COLO668 (cell line): ENCODE data around the gene CENPVL1.
"Not testable (repeated sequence)": the region's sequence is repeated elsewhere in the genome, so short reads cannot be mapped to it uniquely, and the experiment has no call there.

ENCODE experiments used
- DNase-seq: peaks from one replicate; lab custom pipeline; 2025; ENCODE audit not compliant: unreplicated experiment; lab: John Stamatoyannopoulos, UW

CENPVL1 gene

GRCh38 chrX:51710277-51711164 is at the start of gene CENPVL1:
TSS of gene CENPVL1 (plus strand) at chrX:51710512. CDS start at chrX:51710512, 0 bp downstream.
- not testable (repeated sequence) for DNase-seq

GRCh38 chrX:51665981-51666380 is 44.3 kb upstream of the CENPVL1 start:
- no peak for DNase-seq

- DNase-seq = not testable (repeated sequence)
These were observed 30.5 kb upstream of the CENPVL1 start for GRCh38 chrX:51679689-51680433.

GRCh38 chrX:51681808-51682719 is 28.2 kb upstream of the CENPVL1 start:
- DNase-seq = not testable (repeated sequence)

DNA sequence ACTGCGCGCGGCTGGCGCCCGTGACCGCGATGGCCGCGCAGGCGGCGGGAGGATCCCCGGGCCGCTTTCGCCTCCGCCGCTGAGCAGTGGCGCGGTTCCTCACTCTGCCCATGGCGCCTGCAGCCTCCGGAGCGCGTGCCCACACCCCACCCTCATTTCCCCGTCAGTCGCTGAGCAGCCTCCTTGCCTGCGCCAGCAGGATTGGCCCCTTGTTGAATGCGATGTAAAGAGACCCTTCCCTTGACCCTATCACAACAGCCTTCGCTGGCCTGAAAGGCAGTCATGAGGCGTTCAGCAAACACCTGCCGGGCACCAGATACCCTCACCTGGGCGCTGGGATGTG is 27.6 kb upstream of the CENPVL1 start, which contains the start of gene CENPVL2:
Gene CENPVL2 (minus strand): TSS at position 112 of the 343 bp plus-strand sequence. CDS start 0 bp downstream, at position 112.
- DNase-seq = not testable (repeated sequence)

- no peak for DNase-seq
These were observed 16.1 kb upstream of the CENPVL1 start for GRCh38 chrX:51694254-51694653.

DNA sequence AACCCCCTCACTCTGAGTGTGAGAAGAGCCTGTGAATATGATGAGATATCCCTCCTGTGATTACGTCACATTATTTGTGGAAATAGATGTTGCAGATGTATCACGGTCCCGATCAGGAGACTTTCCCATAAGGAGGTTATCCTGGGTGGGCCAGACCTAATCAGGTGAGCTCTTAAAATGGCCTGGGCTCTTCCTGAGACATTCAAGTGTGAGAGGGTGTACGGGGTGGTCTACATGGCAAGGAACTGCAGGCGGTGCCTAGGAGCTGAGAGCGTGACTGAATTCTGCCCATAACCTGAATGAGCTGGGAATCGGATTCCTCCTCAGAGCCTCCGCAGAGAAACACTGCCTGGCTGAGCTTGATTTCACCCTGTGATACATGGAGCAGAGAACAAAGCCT is 12.9 kb upstream of the CENPVL1 start:
- no peak for DNase-seq

DNA sequence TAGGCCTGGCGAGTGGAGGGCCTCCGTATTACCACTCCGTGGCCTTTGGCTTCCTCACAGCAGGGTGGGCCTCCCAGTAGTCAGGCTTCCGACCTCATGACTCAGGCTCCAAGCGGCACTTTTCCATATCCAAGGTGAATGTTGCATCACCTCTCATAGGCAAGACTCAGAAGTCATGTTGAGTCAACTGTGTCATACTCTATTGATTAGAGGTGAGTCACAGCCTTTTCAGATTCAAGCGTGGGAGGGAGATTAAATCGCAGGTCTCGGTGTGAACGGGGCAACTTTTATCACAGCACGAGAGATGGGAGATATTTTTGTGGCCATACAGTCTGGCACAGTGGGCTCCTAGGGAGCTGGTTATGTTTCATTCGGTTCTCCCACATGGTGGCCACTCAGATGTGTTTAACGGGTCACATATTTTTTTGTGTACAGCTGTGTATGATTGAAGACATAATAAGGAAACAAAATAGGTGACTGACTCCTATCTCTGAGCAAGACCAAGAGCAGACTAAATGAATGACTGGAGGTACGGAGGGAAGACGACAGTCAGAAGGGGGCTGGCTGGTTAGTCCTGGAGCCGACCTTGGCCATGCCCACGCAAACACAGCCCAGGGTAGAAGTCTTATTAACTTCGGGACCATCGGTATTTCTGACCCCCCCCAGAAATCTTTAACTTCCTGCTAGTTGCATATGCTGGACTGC is 2.8 kb downstream of the CENPVL1 start:
- not testable (repeated sequence) for DNase-seq

GRCh38 chrX:51728202-51728601 is 17.9 kb downstream of the CENPVL1 start:
- DNase-seq = no peak

- no peak for DNase-seq
These were observed 26.8 kb downstream of the CENPVL1 start for GRCh38 chrX:51737091-51737490.

DNA sequence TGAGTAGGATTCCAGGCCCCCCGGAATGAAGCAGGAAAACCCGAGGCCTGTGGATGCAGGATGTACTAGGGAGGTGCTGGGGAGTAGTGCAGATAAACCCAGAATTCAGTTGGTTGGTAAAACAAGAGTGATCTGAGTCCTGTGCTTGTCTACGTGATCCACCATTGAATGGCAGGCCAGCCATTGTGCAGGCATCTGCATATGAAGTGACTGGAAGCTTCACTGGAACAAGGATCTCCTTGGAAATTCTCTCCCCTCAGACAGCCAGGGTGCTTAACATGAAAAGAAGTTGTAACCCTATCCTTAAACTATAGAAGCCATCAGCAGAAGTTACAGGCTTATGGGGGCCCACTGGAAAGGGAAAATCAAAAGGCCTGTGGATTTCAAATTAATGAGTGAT is 32.3 kb downstream of the CENPVL1 start:
- no peak for DNase-seq

DNA sequence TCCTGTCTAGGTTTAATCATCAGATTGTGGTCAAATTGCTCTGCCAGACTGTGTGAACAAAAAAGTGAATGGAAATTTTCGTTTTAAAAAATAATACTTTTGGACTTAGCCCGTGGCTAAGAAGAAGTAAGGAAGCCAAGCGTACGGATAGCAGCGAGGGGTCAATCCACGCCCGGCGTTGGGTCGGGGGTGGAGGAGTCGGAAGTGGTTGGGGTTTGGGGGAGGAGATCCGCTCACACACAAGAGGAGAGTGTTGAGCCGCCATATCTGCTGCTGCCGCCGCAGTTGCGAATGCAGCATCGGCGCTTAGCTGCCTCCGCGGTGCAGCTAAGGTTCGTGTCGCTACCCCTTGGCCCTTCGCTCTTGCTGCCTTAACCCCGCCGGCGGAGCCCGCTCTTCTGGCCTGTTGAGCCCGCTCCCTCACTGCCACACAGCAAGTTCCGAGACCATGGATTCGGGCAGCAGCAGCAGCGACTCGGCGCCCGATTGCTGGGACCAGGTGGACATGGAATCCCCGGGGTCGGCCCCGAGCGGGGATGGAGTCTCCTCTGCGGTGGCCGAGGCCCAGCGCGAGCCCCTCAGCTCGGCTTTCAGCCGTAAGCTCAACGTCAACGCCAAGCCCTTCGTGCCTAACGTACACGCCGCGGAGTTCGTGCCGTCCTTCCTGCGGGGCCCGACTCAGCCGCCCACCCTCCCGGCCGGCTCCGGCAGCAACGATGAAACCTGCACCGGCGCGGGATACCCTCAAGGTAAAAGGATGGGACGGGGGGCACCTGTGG is 33.1 kb downstream of the CENPVL1 start, which contains the start of gene GSPT2:
Gene GSPT2 (plus strand): TSS at position 264 of the 779 bp plus-strand sequence. CDS start 185 bp downstream, at position 449.
- DNase-seq = no peak

- DNase-seq = no peak
These were observed 37.4 kb downstream of the CENPVL1 start for GRCh38 chrX:51747671-51748070.

GRCh38 chrX:51759055-51759839 is 48.9 kb downstream of the CENPVL1 start:
- DNase-seq = no peak

GRCh38 chrX:51760657-51761056 is 50.3 kb downstream of the CENPVL1 start:
- DNase-seq = no peak
